Activated CD8-positive, alpha-beta memory T cell treated with anti-CD3 and anti-CD28 coated beads for 1 hour (primary cell): ENCODE measurements around the gene DERA.
"Not testable (repeated sequence)": the region's sequence is repeated elsewhere in the genome, so short reads cannot be mapped to it uniquely, and the experiment has no call there.

Experiments used
- DNase-seq, 2 donors: peaks; one replicate each; pipeline ENCODE4 v3.0.0-alpha.2; 2020; ENCODE audit warnings: low read depth in 1 of 2; ENCODE audit errors: extremely low read depth in 1 of 2

DERA gene

DNA sequence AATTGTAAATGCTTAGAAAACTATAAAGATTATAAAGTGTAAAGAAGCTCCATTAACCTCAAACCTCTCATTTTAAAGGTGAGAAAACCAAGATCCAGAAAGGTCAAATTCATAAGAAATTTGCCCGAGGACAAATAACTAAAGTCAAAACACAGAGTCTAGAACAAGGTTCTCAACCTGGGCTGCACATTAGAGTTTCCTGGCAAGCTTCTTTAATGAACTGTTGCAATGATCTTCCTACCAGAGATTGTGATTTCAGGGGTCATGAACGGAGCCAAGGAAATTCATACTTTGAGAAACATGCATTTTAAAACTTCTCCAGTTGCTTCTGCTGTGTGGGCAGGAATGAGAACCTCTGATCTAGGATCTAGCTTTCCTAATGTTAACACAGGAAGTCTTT, 86.8 kb downstream of the DERA start:
- DNase-seq = no peak

DNA sequence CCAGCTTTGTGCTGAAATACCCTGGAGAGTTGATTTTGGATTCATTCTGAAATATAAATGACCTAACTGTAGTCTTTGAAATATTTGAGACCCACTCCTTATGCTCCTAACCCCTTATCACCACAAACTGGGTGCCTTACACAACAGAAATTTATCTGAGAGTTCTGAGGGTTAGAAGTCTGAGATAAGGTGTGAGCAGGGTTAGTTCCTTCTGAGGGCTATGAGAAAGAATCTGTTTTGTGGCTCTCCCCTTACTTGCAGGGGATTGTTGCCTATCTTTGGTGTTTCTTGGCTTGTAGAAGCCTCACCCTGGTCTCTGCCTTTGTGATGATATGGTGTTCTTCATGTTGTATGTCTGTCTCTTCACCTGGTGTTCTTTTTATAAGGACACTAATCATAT, 91.7 kb downstream of the DERA start:
- DNase-seq = no peak

DNA sequence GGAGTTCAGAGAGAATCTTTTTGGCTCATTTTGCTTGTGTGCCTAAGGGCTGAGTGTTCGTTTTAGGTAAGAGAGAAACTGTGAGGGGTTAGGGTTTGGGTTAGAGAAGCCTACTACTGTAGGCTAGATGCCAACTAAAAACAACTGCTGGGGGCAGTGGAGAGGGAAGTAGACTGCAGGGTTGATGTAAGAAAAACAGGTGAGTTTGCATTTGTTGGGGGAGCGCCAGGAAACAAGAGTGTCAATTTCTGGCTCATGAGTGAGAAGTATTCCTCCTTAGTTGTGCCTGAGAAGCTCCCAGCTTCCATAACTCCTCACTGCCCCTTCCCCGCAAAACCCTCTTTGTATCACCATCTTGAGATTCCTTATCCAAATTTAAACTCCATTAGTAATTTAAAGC, 92.3 kb downstream of the DERA start:
- DNase-seq = no peak

DNA sequence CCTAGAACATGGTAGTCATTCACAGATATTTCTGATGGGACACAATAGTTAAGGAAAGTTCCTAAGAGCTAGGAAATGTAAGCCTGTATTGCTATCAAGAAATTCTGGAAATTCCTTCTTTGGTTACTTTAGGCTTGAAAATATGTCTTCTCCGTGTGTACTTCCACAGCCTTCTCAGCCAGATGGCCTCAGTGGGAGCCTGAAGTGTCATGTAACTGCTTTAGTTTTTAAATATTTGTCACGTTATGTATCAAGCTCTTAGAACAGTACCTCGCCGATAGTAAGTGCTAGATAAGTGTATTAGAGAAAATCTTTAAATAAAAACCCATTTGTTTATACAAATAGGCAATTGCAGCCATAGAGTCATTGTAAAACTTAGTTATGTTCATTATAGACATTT, 95.6 kb downstream of the DERA start:
- no peak for DNase-seq

DNA sequence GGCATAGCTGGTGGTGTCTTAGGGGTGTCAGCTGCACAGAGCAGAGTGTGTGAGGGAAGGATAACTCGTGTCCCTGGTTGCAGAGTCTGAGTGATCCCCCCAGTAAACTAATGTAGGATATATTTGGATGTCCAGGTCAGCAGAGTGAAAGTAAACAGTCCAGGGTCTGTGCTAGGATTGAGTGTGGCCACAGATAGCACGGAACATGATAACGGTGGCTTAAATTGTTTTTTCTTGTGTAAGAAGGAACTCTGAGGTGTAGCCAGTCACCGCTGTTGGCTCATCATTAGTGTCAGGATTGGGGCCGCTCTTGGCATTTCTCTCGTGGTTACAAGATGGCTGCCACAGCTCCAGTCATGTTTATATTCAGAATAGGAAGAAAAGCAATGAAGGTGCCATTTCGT, 97.3 kb downstream of the DERA start:
- DNase-seq = no peak

DNA sequence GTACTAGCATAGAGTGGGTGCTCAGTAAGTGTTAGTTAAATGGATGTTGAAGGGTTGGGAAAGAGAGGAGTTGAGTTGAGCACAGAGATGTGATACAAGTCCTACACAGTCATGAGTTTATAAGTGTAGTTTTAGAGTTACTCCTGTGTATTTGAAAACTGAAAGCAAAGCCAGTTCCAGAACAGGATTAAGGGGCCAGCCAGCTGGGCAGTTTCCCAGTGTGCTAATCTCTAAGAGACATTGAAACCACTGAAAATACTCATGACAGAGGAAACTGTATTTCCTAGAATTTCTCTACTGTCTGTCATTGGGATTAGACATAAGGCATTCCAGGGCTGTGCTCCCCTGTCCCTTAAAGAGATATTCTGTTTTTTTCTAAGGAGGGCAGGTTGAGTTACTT, 101.0 kb downstream of the DERA start:
- no peak for DNase-seq

DNA sequence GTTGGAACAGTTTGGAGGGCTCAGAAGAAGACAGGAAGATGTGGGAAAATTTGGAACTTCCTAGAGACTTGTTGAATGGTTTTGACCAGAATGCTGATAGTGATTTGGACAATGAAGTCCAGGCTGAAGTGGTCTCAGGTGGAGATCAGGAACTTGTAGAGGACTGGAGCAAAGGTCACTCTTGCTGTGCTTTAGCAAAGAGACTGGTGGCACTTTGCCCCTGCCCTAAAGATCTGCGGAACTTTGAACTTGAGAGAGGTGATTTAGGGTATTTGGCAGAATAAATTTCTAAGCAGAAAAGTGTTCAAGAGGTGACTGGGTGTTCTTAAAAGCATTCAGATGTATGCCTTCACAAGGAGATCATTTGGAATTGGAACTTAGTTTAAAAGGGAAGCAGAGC, 102.6 kb downstream of the DERA start:
- not testable (repeated sequence) for DNase-seq

DNA sequence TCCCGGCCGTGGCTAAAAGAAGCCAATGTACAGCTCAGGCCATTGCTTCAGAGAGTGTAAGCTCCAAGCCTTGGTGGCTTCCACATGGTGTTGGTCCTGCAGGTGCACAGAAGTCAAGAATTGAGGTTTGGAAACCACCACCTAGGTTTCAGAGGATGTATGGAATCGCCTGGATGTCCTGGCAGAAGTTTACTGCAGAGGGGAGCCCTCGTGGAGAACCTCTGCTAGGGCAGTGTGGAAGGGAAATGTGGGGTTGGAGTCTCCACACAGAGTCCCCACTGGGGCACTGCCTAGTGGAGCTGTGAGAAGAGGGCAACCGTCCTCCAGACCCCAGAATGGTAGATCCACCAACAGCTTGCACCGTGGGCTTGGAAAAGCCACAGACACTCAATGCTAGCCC, 103.3 kb downstream of the DERA start:
- not testable (repeated sequence) for DNase-seq

DNA sequence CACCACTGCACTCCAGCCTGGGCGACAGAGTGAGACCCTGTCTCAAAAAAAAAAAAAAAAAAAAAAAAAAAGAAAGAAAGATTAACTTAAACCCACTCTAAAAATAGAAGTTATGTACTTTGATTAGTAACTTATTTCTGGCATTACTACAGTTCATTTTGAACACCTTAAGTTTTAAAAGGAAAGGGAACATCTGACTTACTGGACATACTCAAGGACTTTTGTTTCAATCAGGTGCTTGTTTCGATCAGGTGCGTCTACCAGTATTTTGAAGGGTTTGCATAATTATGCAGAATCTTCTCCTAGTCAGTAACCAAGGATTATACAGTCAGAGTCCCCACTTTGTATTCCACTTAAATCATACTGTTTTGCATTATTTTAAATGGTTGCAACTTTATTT, 105.6 kb downstream of the DERA start:
- no peak for DNase-seq

DNA sequence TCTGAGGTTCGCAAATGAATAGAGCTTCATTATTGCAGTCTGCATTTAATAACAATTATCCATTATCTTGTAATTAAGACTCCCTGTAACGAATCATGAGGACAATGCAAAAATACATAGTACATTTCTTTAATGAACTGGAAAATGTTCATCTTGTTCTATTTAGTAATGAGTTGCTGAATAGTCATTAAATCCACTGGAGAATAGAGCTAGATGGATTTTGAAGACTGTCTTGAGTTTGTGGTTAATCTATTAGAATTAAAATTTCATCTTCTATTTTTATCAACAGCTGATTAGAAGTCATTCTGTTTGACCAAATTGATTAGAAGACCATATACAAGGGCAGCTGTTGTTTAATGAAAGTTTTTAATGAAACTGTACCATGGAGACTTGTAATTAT, 107.2 kb downstream of the DERA start:
- no peak for DNase-seq

DNA sequence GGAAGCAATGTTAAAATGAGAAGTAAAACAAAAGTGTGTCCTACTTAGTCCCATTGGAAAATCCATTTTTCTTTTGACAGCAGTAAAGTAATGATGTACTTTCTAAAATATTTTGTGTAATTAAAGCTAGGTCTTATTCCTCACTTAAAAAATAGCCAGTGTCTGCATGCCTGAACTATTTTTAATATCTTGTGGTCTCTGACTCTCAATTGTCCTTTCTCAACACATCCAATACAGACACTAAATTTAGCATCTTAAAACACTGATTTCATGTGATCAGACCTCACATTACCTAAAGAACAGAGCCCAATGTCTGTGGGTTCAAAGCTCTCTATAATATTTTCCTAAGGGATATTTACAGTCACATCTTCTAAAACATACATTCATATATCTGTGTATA, 108.0 kb downstream of the DERA start:
- DNase-seq = no peak

DNA sequence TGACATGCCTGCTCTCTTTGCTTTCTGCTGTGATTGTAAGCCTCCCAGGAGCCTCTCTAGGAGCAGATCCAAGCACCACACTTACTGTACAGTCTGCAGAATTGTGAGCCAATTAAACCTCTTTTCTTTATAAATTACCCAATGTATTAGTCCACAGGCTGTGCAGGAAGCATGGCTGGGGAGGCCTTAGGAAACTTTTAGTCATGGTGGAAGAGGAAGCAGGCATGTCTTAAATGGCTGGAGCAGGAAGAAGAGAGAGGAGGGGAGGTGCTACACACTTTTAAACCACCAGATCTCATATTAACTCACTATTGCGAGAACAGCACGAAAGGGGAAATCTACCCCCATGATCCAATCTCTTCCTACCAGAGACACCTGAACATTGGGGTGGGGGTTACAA, 108.9 kb downstream of the DERA start:
- DNase-seq = no peak

DNA sequence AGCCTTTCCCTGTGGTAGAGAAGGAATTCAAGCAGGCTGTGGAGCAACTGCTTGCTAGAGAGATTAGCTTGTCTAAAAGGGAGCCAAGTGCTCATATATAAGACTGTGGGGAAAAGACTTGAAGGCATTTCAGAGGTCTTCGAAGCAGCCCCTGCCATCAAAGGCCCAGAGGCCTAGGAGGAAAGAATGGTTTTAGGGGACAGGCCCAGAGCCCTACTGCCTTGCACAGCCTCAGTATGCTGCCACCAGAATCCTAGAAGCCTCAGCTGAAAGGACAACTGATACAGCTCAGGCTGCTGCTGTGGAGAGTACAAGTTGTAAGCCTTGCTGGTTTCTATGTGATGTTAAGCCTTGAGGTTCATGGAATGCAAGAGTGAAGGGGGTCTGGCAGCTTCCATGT, 109.9 kb downstream of the DERA start:
- DNase-seq = no peak

DNA sequence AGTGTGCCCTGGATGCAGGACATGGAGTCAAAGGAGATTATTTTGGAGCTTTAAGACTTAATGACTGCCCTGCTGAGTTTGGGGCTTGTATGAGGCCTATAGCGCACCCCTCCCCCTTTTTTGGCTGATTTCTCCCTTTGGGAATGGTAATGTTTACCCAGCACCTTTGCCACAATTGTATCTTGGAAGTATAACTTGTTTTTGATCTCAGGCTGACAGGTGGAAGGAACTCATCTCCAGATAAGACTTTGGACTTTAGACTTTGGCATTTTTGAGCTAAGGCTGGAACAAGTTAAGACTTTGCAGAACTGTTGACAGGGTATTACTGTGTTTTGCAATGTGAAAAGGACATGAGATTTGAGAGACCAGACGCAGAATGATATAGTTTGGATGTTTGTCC, 110.5 kb downstream of the DERA start:
- no peak for DNase-seq

DNA sequence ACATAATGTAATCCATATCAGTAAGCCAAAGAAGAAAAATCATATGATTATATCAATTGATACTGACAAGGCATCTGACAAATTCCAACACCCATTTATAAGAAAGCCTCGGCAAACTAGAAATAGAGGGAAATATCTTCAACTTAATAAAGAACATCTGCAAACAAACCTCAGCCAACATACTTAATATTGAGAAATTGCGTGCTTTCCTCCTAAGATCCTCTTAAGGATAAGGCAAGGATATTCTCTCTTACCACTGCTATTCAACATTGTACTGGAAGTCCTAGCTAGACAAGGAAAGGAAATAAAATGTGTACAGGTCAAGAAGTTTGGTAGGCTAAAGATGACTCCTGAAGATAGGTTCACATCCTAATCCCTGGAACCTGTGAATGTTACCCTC, 115.9 kb downstream of the DERA start:
- no peak for DNase-seq

DNA sequence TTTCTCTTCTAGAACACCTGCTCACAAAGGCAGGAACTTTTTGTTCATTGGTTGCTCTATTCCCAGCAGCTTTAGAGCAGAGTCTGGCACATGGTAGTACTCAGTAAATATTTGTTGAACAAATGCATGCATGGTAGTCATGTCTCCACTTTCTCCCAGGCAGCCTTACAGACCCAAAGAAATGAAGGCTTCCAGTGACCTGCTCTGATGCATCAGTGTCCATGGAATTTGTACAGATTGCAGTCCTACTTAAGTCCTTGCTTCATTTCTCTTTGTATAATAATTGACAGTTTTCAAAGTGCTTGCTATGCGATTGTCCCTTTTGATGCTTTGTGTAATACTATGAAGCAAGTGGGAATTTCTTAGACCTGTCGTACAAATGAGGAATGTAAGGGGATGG, 119.6 kb downstream of the DERA start:
- no peak for DNase-seq

DNA sequence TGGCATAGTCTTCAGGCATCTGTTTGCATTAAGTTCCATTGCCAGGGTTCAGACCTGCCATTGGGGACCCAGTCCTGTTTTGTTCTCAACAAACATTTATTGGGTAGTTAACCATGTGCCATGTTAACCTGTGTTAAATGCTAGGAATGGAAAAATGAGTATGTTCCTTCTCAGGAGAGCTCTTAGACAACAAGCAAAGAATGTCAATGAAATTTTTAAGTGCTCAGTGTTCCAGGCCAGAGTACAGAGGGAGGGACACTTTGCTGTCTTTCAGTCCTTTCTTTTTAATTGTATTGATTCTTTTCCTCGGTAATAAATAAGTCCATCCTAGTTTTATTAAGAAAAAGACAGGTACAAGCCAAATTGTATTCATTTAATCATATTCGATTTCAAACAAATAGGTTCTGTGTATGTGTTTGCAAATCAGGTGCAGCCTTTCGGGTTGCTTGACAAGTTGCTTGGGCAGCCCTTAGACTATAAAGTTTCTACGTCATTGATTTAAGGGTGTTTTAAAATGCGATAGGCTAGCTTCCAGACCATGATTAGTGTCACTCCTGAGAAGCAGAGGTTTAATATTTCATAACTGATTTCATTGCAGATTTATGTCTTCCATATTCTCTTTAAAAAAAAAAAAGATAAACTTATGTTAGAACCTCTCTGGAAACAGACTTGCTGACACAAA, 123.1 kb downstream of the DERA start:
- no peak for DNase-seq

DNA sequence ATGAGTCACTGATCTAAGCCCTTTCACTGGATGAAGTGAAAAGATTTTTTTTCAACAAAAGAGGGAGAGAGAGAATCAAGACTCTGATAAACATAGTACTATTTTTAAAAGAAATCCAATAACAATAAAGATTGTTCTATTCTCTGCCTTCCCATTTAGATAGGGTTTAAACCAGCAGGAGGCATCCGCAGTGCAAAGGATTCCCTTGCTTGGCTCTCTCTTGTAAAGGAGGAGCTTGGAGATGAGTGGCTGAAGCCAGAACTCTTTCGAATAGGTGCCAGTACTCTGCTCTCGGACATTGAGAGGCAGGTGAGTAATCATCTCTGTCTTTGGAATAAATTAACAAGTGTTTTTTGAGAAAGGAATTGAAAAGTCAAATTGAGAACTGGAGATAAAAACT, 124.9 kb downstream of the DERA start:
- no peak for DNase-seq

DNA sequence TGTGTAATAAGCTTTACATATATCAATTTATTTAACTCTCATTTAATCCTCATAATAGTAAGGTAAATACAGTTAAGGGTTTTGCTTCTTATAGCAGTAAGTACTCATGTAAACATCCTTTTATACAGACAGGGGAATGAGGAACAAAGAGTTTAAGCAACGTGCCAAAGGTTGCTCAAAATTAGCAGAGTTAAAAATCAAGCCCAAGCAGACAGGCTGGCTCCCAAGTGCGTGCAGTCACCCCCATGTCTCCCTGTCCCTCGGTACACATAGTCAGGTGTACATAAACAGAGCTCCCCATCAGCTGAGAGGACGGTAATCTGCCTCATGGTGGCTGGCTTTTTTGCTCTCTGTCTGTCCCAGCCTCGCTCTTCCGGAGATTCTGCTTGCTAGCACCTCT, 126.4 kb downstream of the DERA start:
- DNase-seq = no peak

DNA sequence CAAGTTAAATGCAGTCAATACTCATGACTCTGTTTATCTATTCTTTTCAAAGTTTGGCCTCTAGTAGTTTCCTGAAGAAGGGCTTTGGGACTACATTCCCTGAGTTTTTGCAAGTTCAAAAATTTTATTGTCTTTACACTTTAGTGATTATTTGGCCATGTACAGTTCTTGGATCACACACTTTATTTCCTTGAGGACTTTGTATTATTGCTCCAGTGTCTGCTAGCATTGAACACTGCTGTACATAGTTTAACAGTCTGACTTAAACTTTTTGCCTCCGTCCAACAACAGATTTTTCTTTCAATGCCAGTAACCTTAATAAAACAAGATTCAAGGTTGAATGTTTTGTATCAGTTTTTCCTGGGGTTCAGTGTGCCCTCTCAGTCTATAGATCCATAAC, 132.3 kb downstream of the DERA start:
- no peak for DNase-seq

DNA sequence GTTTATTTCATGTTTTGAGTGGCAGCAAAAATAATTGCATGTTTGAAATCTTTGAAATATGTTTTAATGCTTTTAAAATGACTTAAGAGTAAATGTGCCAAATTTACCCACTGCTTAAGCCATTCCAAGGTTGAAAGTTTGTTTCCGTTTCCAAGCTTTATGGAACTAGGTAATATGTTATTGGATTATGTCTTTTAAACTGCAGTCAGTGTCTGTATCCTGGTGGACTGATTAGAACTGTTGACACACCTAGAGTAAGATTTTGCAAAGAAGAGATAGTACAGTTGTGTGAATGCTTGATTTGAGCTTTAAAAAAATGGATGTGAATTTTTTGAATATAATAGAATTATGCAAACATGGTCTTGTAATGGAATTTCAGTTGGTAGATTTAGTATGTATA, 135.1 kb downstream of the DERA start:
- DNase-seq = no peak

DNA sequence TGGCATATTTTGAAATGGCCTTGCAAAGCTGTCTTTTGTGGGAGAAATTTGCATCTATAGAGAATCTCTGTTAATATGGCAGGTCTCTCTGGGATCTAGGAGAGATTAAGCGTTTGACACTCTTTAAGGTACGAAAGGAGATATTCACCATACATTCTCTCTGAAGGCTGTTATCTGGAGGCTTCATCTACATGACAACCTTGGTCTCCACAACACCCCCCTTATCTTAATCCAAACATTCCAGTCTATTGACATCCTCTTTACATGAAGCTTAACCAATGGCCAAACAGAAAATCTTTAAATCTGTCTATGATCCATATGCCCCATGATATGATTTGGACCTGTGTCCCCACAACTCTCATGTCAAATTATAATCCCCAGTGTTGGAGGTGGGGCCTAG, 137.4 kb downstream of the DERA start:
- no peak for DNase-seq

DNA sequence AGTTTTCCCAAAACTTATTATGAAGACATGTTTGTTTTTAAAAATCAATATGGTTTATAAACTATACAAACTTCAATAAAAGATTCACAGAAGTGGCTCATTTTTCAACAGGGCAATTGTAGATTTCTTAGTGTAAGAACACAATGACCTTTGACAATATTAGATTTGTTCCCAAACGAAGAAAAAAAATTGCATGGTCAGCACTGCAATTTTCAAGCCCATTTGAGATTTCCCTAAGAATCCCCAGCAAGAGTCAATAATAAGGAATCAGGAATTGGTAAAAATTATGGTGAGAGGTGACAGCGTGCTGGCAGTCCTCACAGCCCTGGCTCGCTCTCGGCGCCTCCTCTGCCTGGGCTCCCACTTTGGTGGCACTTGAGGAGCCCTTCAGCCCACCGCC, 145.8 kb downstream of the DERA start:
- DNase-seq = no peak

DNA sequence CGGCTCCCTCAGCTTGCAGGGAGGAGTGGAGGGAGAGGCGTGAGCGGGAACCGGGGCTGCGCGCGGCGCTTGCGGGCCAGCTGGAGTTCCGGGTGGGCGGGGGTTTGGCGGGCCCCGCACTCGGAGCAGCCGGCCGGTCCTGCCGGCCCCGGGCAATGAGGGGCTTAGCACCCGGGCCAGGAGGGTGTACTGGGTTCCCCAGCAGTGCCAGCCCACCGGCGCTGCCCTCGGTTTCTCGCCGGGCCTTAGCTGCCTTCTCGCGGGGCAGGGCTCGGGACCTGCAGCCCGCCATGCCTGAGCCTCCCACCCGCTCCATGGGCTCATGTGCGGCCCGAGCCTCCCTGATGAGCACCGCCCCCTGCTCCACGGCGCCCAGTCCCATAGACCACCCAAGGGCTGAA, 146.2 kb downstream of the DERA start:
- DNase-seq = not testable (repeated sequence)
